ENCODE measurements around the gene COX19. TPM values are rescaled to one million over a fixed set of nuclear protein-coding genes. Genes with fewer than 3 reads are reported as not detected.

COX19 gene
- total RNA-seq, 1 experiment from 2014 or later = 37.4 TPM

GRCh38 chr7:985127-985416 lies 9.7 kb upstream of the COX19 start:
- BruUV-seq (replicated peaks) = no TSS peak
- peaks cover 31% of the 10 kb centered on the region for H3K36me3 Mint-ChIP-seq (ENCODE audit: insufficient read depth, unreplicated experiment)

GRCh38 chr7:984361-985126 lies 9.2 kb upstream of the COX19 start:
- H3K27ac Mint-ChIP-seq (ENCODE audit: unreplicated experiment) = no peak overlapping the region
- H3K4me3 Mint-ChIP-seq (ENCODE audit: low read depth, unreplicated experiment) = no peak overlapping the region
- TF ChIP-seq, protein P1, sequence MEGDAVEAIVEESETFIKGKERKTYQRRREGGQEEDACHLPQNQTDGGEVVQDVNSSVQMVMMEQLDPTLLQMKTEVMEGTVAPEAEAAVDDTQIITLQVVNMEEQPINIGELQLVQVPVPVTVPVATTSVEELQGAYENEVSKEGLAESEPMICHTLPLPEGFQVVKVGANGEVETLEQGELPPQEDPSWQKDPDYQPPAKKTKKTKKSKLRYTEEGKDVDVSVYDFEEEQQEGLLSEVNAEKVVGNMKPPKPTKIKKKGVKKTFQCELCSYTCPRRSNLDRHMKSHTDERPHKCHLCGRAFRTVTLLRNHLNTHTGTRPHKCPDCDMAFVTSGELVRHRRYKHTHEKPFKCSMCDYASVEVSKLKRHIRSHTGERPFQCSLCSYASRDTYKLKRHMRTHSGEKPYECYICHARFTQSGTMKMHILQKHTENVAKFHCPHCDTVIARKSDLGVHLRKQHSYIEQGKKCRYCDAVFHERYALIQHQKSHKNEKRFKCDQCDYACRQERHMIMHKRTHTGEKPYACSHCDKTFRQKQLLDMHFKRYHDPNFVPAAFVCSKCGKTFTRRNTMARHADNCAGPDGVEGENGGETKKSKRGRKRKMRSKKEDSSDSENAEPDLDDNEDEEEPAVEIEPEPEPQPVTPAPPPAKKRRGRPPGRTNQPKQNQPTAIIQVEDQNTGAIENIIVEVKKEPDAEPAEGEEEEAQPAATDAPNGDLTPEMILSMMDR (IDR thresholded peaks at IDR 0.05; ENCODE audit: unreplicated experiment) = no peak
- no TSS peak for BruUV-seq (replicated peaks)
- H3K36me3 Mint-ChIP-seq (ENCODE audit: insufficient read depth, unreplicated experiment) = peaks cover 27% of the 10 kb centered on the region
- no peaks in the 10 kb centered on the region for H3K9me3 Mint-ChIP-seq (ENCODE audit: low read depth, unreplicated experiment)
- DNase-seq = no peak
- peaks cover 22% of the 10 kb centered on the region for H3K4me1 Mint-ChIP-seq (ENCODE audit: low read depth, unreplicated experiment)
- CTCF ChIA-PET = interaction anchor here (0.9 kb wide), 1 partner anchor 9 kb away, joined by 3 read pairs; the partner anchor contains the start of gene COX19
- H3K27me3 Mint-ChIP-seq (ENCODE audit: unreplicated experiment) = no peaks in the 10 kb centered on the region
- intact Hi-C loops (cut with micrococcal nuclease; ENCODE audit: unreplicated experiment) = no loop called here

More at GRCh38 chr7:985127-985416, 9.7 kb upstream of the COX19 start:
- intact Hi-C loops (cut with micrococcal nuclease; ENCODE audit: unreplicated experiment) = no loop called here
- CTCF ChIA-PET = interaction anchor here (1.7 kb wide), 1 partner anchor 31 kb away, joined by 4 read pairs; no protein-coding TSS in a partner anchor
- no peak overlapping the region for H3K4me3 Mint-ChIP-seq (ENCODE audit: low read depth, unreplicated experiment)
- TF ChIP-seq, protein P1 (IDR thresholded peaks at IDR 0.05; ENCODE audit: unreplicated experiment) = no peak
- no peak for DNase-seq
- H3K27ac Mint-ChIP-seq (ENCODE audit: unreplicated experiment) = no peak overlapping the region
- H3K4me1 Mint-ChIP-seq (ENCODE audit: low read depth, unreplicated experiment) = peaks cover 22% of the 10 kb centered on the region
- no peaks in the 10 kb centered on the region for H3K9me3 Mint-ChIP-seq (ENCODE audit: low read depth, unreplicated experiment)
- no peaks in the 10 kb centered on the region for H3K27me3 Mint-ChIP-seq (ENCODE audit: unreplicated experiment)

DNA sequence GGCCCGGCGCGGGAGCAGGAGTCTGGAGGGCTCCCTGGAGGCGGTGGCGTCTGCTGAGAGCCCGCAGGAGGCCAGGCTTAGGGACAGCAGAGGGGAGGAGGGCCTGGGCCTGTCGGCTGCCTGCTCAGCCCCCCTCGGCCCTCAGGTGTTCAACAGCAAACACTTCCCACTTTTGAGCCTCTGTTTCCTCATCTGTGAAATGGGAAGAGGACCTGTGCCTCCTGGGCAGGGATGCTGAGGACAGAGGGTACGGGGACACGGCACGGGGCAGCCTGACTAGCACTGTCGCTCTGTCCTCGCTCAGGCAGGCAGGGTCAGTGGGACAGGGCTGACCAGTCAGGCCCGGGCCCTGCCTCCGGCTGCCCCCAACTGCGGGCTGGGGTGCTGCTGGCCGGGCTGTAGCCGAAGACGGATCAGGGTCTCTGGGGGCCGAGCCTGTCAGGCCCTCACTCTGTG lies 8.3 kb upstream of the COX19 start:
- H3K27me3 Mint-ChIP-seq (ENCODE audit: unreplicated experiment) = no peaks in the 10 kb centered on the region
- TF ChIP-seq, protein P1 (IDR thresholded peaks at IDR 0.05; ENCODE audit: unreplicated experiment) = no peak
- peaks cover 22% of the 10 kb centered on the region for H3K36me3 Mint-ChIP-seq (ENCODE audit: insufficient read depth, unreplicated experiment)
- no peak overlapping the region for H3K27ac Mint-ChIP-seq (ENCODE audit: unreplicated experiment)
- intact Hi-C loops (cut with micrococcal nuclease; ENCODE audit: unreplicated experiment) = no loop called here
- CTCF ChIA-PET = no interaction called here
- H3K9me3 Mint-ChIP-seq (ENCODE audit: low read depth, unreplicated experiment) = no peaks in the 10 kb centered on the region
- DNase-seq = no peak
- peaks cover 22% of the 10 kb centered on the region for H3K4me1 Mint-ChIP-seq (ENCODE audit: low read depth, unreplicated experiment)
- BruUV-seq (replicated peaks) = no TSS peak
- H3K4me3 Mint-ChIP-seq (ENCODE audit: low read depth, unreplicated experiment) = no peak overlapping the region

- H3K4me1 Mint-ChIP-seq (ENCODE audit: low read depth, unreplicated experiment) = peaks cover 25% of the 10 kb centered on the region
- no peak within 1 kb of the TSS for H3K4me3 Mint-ChIP-seq (ENCODE audit: low read depth, unreplicated experiment)
- no peaks in the 10 kb centered on the region for H3K9me3 Mint-ChIP-seq (ENCODE audit: low read depth, unreplicated experiment)
- H3K27me3 Mint-ChIP-seq (ENCODE audit: unreplicated experiment) = no peaks in the 10 kb centered on the region
- H3K27ac Mint-ChIP-seq (ENCODE audit: unreplicated experiment) = no peak within 1 kb of the TSS
- TF ChIP-seq, protein P1 (IDR thresholded peaks at IDR 0.05; ENCODE audit: unreplicated experiment) = no peak
- intact Hi-C loops (cut with micrococcal nuclease; ENCODE audit: unreplicated experiment) = no loop called here
- no peak for DNase-seq
- no TSS peak for BruUV-seq (replicated peaks)
- peaks cover 24% of the 10 kb centered on the region for H3K36me3 Mint-ChIP-seq (ENCODE audit: insufficient read depth, unreplicated experiment)
- CTCF ChIA-PET = interaction anchor here (1.1 kb wide), 1 partner anchor 82 kb away, joined by 3 read pairs; no protein-coding TSS in a partner anchor
These were observed 7.8 kb upstream of the COX19 start, which contains the start of gene CYP2W1 for GRCh38 chr7:983004-983615. Gene CYP2W1 (plus strand): TSS chr7:983181. CDS start chr7:983212, 31 bp downstream.
